ENCODE measurements around the gene DXO.

DNA sequence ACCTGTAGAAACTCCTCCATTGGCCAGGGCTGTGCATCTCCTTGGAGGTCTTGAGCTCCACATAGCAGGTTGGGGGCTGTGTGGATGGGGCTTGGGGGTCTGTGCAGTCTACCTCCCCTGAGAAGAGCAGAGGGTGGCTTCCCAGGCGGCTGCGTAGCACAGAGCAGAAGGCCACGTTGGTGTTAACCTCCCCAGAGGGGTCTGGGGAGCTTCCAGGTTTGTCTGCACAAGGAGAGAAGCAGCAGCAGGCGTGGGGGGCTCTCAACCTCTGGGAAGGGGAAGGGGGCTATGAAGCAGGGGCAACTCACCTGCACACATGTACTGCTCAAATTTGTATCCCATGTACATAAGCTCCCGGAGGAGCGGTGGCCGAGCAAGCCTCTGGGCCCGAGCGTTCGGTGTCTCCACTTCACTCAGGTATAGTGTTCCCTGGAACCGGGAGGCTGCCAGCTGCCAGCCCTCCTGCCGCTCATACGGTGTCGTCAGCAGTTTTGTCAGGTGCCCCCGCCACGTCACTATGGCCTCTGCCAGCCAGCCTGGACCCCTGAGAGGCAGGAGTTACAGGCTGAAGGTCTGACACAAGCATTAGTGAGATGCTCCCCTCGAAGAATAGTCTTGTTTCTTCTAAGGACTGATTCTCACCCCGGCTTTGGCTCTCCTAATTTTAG lies 1.2 kb downstream of the DXO start:
- TF ChIP-seq, protein P1, sequence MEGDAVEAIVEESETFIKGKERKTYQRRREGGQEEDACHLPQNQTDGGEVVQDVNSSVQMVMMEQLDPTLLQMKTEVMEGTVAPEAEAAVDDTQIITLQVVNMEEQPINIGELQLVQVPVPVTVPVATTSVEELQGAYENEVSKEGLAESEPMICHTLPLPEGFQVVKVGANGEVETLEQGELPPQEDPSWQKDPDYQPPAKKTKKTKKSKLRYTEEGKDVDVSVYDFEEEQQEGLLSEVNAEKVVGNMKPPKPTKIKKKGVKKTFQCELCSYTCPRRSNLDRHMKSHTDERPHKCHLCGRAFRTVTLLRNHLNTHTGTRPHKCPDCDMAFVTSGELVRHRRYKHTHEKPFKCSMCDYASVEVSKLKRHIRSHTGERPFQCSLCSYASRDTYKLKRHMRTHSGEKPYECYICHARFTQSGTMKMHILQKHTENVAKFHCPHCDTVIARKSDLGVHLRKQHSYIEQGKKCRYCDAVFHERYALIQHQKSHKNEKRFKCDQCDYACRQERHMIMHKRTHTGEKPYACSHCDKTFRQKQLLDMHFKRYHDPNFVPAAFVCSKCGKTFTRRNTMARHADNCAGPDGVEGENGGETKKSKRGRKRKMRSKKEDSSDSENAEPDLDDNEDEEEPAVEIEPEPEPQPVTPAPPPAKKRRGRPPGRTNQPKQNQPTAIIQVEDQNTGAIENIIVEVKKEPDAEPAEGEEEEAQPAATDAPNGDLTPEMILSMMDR (IDR thresholded peaks at IDR 0.05; ENCODE audit: insufficient read depth, low read length, poor library complexity, severe bottlenecking): no peak
- TF ChIP-seq EZH2phosphoT487 (conservative IDR thresholded peaks at IDR 0.05; ENCODE audit: low read length): no peak

Measured in SU-DHL-6 (cell line).